GM18499 (cell line): ENCODE measurements around the gene LRGUK.
"Not testable (repeated sequence)": the region's sequence is repeated elsewhere in the genome, so short reads cannot be mapped to it uniquely, and the experiment has no call there.

Source experiments
- ATAC-seq: cut with Tn5 transposase; IDR thresholded peaks from one replicate; pipeline ENCODE4 v1.9.1; 2021; ENCODE audit warnings: moderate number of reproducible peaks; ENCODE audit not compliant: insufficient read depth, unreplicated experiment

The LRGUK gene

DNA sequence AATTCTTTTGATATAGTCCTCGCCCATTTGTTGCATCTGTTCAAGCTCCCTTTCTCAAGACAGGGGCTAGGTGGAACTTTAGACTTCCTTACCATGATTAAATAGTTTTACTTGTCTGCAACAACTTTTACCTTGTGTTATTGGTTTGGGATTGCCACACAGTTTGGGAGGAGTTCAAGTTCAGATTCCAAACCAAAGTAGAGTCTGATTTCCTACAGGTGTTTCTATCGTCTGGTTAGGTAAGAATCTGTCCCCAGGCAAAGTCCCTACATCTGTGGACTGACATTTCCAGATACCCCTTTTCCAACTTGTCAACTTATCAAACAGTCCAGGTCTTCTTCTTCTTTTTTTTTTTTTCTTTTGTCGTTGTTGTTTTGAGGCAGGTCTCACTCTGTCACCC, 93.1 kb downstream of the LRGUK start:
- ATAC-seq, result no peak

DNA sequence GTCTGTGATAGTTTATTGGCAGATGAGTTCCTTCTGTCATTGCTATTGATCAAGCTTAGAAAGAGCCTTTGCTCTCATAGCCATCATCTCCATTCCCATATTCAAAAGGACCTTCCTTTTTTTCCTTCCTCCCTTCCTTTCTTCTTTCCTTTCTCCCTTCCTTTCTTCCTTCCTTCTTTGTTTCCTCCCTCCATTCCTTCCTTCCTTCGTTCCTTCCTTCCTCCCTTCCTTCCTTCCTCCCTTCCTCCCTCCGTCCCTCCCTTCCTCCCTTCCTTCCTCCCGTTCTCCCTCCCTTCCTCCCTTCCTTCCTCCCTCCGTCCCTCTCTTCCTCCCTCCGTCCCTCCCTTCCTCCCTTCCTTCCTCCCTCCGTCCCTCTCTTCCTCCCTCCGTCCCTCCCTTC, 104.2 kb downstream of the LRGUK start:
- ATAC-seq, result not testable (repeated sequence)

DNA sequence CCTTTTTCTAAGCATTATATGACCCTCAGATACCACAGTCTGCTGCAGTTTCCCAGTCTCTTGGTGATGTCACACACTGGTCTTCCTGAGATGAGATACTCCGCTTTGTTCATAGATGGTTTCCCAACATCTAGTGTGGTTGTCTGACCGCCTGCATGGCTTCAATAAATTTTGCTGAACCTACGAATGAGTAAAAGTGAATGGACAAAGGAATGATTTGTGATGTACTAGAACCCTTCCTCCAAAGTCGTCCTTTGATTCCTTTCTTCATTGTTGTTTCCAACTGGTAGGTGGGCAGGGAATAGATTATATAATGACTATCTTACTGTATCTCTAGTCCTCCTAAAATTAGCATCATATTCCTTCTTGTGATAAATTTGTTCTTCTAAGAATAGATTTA, 107.1 kb downstream of the LRGUK start:
- no peak for ATAC-seq

DNA sequence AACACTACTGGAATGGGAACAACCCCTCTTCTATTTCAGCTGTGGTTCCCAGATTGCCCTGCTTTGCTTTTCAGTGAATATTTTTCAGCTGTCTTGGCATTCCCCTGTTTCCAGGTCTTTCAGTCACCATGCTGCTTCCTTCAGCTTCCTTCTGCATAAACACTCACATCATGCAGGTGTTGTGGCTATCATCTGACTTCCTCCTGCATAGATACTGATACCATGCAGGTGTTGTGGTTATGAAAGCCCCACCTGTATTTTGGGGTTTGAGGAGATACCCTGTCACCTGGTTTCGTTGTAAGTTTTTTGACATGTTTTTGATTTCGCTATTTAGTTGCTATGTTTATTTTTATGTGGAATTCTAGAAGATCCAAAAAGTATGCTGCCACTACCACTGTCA, 118.1 kb downstream of the LRGUK start:
- no peak for ATAC-seq

DNA sequence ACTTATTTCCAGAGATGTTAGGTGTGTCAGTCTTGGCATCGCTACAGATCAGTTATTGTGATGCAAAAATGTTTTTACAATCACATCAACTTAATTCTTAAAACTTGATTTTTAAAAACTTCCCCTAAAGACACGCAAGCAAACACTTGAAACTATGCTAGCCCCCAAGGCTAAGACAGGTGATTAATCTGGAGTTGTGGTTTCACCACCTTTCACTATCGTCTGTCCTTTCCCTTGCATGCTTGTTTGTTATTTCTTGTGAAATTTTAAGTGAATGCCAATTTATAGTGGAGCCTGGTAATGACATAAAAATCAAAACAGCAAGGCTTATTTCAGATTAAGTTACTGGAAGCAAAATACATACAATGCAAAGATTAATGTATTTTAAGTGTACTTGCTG, 119.2 kb downstream of the LRGUK start:
- no peak for ATAC-seq

DNA sequence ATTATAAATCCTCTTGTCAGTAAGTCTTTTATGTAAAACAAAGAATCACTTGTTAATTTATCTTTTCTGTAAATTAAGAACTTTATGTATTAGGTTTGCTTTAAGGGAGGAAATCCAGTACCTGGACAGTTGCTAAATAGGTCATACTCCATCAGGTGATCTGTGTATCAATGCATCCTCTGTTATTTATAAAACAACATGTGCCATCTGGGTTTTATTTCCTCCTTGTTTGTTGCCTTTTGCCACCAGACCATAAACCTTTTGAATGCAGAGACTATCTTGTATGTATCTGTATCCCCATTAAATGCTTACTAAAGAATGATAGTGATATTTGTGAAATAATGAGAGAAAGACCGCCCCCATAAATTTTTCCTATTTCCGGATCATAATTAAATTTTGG, 119.6 kb downstream of the LRGUK start:
- no peak for ATAC-seq

DNA sequence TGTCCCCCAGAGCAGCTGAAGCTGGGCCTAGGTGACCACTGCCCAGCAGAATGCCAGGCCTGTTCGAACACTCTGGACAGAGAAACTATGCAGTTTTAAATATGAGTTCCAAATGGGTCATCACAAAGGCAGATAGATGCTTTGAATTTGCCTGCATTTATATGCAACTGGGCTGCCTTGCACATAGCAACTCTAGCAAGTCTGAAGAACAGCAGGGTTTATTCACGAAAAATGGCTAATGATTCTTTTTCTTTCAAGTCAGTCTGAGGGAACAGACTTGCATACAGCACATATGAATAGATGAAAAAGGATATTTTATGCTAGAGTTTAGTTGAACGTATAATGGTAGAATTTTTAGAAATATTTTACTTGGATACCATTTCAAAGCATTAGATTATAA, 121.1 kb downstream of the LRGUK start:
- ATAC-seq, result no peak

DNA sequence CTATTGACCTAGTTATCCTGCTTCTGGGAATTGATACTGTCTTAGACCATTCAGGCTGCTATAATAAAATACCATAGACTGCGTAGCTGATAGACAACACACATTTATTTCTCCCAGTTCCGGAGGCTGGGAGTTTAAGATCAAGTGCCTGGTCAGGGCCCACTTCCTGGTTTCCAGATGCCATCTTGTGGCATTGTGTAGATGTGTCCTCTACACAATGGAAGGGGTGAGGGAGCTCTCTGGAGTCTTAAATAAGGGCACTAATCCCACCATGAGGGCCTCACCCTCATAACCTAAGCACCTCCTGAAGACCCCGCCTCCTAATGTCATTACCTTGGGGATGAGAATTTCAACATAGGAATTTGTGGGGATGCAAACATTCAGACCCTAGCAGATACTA, 127.2 kb downstream of the LRGUK start:
- ATAC-seq, result no peak

DNA sequence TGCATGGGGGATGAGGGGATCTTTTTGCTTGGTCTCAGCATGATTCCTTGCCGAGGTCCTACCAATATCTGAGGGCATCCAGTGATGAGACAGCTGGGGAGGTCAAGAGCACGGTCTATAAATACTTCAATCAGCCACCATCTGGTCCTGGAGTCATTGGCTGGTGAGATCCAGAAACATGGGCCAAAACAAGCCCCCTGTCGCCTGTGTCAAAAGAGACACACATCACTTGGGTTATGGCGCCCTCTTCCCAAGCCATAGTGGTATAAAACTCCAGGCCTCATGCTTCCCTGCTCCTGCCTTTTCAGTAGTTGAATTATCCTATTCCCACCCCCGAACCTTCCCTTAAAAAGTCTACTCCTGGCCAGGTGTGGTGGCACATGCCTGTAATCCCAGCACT, 128.7 kb downstream of the LRGUK start:
- no peak for ATAC-seq

DNA sequence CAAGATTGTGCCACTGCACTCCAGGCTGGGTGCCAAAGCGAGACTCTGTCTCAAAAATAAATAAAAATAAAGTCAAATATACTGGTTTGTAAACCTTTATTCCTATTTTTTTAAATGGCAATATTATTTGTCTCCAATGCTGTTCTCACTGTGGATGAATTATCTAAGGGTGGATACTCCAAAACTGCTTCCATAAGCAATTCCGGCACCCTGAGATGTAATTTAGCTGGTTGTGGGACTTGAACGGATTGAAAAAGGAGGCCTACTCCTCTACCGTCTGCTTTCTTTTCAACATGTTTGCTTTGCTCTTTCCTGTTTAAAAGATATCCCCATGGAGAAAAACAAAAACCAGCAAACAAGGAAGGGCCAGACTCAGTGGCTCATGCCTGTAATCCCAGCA, 135.2 kb downstream of the LRGUK start:
- no peak for ATAC-seq

DNA sequence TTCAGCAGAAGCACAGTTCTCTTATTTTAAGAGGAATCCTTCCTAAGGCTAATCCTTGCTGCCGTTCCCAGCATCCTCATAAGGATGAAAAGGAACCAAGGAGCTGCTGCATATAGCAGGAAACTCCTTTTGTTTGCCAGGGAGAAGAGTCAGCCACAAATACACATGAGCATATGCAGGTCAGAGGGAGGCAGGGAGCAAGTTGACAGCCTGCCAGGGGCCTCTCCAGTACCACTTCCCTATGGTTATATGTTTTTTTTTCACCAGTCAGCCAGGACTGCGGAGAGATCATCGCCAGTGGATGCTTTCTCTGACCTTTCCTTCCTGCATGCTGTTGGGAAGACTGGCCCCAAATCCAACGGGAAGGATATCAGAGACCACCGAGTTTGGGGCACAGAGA, 149.8 kb downstream of the LRGUK start:
- no peak for ATAC-seq

DNA sequence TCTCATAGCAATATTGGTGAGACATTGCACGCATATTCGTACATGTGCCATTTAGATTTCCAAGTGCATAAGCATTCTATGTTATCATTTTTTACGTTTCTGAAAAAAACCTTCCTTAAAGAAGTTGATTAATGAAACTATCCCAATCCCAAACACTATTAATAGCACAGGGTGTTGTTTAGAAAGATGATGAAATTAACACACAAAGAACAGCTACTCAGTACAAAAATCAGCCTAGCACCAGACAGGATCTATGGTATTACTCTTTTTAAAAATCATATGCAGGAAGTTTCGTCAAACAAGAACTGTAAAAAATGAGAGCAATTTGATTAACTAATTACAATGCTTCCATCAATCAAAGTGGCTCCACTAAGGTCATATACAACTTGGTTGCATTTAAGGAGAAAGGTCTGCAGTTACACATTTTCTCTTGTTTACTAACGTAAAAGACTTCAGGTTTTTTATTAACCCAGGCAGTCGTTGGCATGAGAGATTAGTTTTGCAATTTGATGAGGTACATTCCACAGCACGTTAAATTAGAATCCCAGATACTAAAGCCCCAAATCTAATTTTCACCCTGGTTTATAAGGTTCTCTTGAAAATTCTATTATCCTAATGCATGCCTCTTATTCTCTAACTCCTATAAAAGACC, 151.5 kb downstream of the LRGUK start:
- ATAC-seq, result no peak

DNA sequence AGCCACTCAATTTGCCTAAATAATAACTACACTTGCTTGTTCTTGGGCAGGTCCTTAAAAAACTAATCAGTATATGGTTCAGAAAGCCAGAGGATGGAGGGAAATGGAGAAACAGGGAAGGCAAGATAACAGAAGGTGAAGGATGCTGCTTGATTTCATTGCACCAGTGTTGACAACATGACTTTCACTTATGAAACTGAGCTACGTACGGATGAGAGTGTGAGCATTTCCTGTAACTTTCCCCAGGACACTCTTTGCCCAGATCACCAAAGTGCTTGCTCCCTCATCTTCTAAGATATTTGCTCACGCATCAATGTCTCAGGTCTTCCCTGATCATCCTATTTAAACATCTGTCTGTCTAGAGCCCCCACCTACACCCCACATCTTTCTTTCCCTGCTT, 152.2 kb downstream of the LRGUK start:
- ATAC-seq, result no peak

DNA sequence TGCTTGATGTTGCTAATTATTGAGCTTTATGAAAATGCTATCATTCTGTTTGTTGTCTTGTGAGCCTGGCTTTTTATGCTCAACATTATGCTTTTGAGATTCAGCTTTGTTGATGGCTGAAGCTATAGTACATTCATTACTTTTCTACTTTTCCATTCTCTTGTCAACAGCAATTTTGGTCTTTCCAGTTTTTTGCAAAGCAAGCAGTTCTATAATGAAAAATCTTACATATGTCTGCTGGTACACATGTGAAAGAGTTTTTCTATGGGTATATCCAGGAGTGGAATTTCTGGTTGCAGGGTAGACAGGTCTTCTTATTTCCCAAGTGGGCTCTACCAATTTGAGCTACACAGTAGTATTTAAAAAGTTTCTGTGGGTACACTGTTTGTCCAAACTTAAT, 152.8 kb downstream of the LRGUK start:
- no peak for ATAC-seq

DNA sequence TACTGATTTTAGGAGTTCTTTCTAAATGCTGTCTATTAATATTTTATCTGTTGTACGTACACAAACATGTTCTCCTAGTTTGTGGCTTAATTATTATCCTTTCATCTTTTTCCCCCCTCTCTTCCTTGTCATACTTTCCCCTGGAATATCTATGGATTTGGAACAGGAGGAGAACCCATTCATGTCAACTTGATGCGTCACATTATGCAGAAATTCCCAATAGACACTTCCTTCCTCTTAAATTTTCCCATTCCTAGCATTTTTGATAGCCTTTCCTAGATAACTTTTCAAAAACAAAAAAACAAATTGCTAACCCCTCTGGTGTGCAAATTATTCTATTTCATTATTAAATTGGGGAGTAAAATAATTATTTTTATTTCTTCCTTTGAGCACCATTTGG, 153.4 kb downstream of the LRGUK start:
- ATAC-seq, result no peak

DNA sequence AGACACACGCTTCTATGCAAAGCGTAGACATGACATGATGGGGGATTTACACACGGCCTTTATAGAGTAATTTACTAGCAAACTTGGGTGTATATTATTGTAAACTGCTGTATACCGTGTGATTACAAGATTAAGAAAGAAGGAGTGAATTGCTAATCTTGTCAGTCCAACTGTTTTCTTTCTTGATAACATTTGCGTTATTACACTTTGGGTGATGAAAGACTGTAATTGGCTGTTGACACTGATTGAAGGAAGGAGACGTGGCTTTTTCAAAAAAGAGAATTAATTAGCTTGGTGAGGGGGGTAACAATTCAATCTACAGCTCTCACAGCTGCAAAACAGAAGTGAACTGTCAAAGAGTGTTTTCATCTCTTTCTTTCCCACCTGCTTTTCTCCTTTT, 156.9 kb downstream of the LRGUK start:
- no peak for ATAC-seq

DNA sequence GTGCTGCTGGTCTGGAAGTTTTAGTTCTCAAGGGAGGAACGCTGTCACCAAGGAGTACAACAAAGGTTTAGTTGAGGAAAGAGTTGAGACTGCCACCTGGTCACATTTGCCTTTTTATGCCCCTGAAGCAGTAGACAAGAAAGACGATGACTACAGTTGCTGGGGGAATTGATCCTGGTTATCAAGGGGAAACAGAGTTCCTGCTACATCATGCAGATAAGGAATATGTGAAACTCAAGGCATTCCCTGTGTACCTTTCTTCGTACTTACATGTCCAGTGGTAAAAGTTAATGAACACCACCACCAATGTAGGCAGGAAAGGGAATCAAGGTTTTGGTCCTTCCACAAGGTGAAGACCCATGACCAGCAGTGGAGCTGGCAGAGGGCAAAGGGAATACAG, 157.8 kb downstream of the LRGUK start:
- ATAC-seq, result no peak

DNA sequence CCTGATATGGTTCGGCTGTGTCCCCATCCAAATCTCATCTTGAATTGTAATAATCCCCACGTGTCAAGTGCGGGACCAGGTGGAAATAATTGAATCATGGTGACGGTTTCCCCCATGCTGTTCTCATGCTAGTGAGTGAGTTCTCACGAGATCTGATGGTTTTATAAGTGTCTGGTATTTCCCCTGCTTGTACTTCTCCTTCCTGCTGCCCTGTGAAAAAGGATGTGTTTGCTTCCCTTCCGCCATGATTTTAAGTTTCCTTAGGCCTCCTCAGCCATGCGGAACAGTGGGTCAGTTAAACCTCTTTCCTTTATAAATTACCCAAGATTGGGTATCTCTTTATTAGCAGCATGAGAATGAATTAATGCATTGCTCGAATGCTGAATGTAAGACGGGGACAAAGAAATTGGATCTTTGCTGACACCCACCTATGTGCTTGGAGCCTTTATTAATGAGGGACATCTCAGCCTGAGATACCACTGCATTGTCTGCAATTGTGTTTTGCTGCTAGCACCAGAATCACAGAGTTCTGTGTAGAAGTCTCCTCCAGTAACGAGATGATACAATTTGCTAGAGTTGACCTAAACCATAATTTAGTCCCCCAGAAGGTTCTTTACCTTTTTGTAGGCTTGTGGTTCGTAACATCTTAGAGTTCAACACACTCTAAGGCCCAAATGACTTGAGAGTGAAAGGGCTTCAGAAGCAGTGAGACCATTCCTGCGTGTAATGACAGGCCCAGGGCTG, 160.9 kb downstream of the LRGUK start:
- no peak for ATAC-seq

DNA sequence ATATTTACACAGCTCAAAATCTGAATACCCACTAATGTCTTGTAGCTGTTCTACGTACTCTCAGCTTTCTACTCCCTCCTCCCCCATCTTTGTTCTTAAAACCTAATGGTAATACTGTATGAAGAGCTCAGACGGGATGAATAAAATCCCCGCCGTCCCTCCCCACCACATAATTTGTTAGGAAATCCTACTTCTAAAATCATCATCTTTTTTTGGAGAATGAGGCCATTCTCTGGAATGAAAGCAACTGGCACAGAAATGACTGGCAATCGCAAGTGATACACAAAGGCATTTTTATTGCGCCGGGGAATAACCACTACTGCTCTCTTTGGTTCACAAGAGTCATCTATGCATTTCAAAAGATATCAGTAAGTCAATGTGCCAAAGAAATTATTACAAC, 162.3 kb downstream of the LRGUK start:
- no peak for ATAC-seq

DNA sequence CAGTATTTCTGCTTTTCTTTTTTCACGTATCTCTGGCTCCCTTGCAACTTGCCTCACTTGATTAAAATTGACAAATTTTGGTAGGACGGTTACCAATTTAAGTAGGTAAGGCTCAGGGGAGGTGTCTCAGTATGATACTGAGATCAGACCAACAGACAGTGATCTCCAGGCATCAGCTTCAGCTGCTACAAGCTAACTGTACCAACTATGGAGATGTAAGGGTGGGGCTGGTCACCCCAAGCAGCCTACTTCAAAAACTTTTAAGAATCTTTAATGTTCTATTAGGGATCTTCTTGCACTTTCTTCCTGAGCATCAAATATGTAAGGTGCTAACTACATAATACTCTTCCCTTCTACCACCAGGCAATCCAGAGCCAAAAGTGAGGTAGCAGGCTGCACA, 162.7 kb downstream of the LRGUK start:
- no peak for ATAC-seq

DNA sequence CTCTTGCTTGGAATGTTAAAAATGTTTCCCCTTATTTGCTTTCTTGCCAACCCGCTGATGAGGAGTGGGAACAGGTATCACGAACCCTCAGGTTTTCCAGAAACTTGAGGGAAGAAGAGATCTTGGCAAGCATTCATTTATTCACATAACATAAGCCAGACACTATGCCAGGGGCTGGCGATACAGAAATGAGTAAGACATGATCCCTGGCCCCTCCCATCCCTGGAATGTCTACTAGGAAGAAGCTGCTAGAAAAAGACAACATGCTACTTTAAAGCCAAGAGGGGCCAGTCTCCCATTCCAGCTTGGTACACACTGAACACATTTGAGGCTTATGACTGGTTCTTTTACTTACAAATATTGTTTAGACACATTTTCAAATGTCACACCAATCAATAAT, 163.1 kb downstream of the LRGUK start:
- no peak for ATAC-seq

DNA sequence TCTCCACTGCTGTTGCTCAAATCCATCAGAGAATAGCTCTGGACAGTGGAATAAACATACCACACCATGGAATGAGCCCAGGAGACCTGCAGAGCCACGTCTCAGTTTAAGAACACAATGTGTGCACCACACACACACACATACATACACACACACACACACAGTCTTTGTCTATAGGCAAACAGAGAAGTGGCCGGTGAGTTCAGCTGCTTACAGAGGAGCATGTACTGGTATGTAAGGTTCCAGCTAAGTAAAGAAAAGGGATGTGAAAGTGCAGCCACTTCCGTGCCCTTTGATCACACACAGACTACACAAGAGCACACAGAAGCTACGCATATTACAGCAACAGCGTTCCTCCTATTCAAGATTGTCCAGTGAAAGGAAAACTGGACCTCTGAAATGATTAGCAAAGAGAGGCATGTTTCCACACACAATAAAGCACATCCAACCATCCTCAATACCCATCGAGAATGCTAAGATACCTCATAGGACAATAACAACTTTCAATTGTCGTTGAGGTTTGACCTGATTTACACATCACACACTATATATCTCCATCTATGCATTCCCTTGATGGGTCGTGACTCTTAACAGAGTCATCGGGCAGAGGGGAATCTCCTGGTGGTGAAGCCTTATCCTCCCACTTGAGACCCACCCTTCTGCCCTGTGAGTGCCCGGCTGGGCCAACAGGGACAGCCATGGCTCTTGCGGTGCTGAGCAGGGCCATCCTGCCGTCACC, 166.0 kb downstream of the LRGUK start:
- ATAC-seq, result peak; percentile 100
